HK-2 (cell line): ENCODE measurements around the gene ST7.

Source experiments
- DNase-seq: peaks from one replicate; pipeline ENCODE4 v3.0.0-alpha.2; 2018; ENCODE audit not compliant: unreplicated experiment

ST7 gene

GRCh38 chr7:117192108-117192507 is 238.8 kb downstream of the ST7 start:
- DNase-seq: no peak

DNA sequence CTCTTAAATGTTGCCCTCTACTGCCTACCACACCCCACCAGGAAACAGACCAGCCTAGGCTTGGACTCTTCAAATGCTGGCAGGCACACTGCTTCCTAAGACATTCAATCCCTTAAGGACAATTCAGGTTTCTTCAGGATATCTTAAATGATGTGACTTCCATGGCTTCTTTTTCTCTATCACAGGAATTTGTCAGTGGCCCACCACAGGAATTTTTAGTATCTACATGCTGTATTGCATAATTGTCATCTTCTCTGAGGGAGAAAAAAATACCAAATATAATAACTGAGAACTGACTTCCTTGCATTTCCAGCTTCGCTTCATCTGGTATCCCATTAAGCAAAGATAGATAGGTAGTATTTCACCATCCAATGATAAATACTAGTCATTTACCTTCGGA is 240.3 kb downstream of the ST7 start:
- no peak for DNase-seq

DNA sequence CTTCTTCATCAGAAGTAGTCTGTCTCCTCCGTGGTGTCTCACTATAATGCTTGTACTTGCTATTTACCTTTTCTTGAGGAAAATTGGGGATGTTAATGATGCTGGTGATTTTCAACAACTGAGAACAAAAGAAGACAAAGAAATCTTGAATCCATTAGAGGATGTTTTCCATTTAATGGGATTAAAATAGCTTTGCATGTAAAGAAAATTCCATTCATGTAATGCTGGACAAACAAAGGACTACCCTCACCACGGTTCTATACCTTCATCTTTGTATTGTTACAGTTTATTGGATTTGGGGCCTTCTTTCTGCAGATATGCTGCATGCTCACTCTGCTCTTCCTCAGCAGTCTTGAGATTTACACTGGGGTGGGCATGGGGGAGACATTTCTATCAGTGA is 241.1 kb downstream of the ST7 start:
- no peak for DNase-seq

- no peak for DNase-seq
These were observed 242.2 kb downstream of the ST7 start for GRCh38 chr7:117195361-117196029.

GRCh38 chr7:117200132-117200531 is 246.8 kb downstream of the ST7 start:
- DNase-seq: no peak

DNA sequence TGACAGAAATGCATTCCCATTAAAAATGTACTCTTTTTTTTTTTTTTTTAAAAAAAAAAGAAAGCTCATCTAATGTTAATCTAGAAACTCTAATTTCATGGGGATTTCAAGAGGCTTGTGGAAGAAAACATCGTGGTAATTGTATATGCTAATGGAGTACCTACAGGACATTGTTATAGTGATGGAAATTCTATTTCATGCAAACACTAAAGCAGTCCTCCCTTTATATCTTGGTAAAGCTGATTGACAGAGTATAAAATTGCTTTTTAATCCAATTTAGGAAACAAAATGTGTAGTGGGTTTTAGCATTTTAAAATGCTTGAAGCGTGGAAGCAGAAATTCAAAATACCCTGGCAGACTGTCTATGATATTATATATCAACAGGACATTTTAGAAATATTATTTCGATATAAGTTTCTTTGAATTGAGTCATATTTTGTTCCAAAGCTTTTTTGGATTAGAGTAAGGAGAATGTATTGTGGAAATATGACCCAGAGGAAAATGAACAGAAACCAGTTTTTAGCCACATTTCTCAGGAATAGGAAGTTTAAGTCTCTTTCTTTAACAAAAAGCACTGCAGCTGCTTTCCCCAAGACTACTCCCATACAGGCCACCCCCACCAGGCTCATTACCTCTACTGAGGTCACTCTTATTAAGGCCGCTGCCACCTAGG is 247.6 kb downstream of the ST7 start:
- no peak for DNase-seq

DNA sequence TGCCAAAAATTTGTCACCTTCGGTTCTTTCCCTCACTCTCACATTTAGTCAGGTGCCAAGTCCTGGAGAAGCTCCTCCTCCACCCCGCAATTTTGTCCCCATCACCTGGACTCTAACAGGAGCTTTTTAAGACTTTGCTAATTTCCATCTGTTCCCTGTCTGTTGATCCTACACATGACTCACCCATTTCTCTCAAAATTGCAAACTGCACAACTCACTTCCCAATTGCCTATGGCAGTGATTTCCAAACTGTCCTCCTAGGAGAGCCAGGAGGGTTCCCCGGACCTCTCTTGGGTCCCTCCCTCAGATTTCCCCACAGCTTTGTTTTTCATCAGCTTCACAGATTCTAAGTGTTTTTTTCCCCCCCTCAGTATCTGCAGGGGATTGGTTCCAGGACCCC is 249.2 kb downstream of the ST7 start:
- DNase-seq: no peak

GRCh38 chr7:117203205-117203604 is 249.9 kb downstream of the ST7 start:
- DNase-seq: no peak

DNA sequence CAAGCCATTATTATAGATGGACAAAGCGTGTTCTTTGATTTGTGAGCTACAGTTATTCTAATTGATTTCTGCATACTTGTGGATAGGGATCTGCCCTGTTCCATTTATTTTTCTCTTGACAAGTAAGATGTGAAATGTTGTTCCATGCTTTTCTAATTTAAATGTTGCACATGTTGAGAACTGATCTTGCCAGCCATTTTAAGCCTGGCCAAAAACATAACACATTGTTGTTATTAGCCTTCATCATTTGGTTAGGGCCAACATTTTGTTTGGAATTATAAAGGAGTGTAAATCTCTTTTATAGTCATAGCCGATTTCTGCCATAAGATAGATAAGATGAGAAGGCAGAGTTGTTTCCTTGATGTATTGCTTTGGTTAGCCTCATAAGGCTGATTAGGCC is 252.6 kb downstream of the ST7 start:
- DNase-seq: no peak

- no peak for DNase-seq
These were observed 255.0 kb downstream of the ST7 start for GRCh38 chr7:117208257-117208656.

DNA sequence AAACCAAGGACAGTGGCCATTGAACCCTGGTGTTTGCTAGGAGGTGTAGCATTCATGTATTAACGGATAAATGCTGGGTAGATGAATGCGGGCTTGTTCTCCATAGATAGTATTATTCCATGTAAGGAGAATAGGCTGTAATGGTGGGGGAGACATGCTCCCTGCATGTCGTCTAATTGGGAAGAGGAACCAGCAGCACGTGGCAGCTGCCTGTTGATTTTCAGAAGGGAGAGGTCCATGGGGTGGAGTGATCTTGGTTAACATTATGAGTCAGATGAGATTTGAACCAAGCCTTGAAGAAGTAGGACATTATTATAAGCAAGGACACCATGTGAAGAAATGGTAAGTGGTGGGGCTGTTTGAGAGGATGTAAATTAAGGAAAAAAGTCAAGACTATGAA is 257.1 kb downstream of the ST7 start:
- DNase-seq: no peak

GRCh38 chr7:117210908-117211307 is 257.6 kb downstream of the ST7 start:
- DNase-seq: no peak

DNA sequence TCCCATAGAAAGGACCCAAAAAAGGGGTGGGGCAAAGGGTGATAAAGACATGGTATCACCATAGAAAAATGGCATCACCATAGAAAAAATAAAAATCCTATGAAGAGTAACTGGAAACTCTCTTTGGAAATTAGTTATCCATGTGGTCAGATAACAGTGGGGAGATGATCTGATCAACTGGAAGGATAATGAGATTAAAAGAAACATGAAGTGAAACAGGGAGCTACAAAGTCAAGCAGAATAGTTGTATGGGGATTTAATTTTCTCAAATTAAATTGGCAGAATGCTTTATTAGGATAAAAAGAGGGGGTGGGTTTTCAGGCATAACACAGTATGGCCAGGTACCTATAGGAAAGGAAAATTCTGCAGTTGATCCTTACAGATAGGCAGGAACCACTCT is 258.3 kb downstream of the ST7 start:
- no peak for DNase-seq

DNA sequence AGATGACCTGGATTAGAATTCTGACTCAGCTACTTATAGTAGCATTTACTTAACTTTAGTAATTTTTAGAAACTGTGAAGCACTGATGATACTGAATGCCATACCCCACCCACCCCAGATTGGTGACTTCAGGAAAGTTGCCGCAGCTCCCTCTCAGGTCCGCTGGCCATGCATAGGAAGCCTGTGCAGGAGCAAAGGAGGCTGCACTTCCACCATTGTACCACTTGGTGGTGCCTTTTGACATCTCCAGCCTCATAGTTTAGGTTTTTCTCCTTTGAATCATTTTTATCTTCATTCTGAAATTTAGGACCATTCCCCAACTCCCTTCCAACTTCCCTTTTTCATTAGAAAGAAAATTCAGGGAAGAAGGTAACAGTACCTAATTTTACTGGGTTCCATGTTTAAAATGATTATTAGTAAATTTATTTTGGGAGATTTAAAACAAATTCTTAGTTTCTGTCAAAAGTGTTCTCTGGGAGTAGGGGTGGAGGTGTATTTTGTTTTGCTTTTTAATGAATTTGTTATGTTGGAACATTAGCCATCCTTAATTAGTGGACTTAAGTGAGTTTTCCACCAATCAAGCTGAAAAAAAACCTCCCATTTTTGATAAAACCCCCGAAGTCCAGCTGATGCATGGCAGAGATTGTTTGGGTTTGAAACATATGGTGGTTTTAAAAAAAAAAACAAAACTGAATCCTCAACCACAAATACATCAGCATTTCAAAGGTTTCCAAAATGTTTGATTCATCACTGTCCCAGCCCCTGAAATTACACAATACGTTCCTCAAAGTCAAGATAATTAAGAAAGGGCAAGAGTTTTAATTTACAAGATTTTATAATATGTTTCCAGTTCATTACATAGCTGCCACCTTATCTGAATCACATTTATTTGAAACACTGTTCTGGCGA is 259.9 kb downstream of the ST7 start:
- DNase-seq: peak; percentile 58

DNA sequence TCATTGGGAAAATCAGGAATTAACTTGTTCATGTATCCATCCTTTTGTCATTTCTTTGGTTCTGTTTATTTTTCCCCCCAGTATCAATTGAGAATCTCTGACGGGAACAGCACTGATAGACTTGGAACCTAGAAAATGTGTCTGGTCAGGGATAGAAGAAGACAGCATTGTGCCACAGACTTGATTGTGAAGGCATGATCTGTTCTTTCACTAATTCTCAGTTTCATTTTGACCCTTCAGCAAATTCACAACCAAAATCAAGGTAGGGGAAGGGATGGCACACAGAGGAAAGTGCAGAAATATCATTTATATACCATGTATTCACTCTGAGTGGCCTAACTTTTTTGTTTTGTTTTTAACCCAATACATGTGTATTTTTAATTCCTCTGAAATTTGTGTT is 262.7 kb downstream of the ST7 start:
- DNase-seq: no peak

DNA sequence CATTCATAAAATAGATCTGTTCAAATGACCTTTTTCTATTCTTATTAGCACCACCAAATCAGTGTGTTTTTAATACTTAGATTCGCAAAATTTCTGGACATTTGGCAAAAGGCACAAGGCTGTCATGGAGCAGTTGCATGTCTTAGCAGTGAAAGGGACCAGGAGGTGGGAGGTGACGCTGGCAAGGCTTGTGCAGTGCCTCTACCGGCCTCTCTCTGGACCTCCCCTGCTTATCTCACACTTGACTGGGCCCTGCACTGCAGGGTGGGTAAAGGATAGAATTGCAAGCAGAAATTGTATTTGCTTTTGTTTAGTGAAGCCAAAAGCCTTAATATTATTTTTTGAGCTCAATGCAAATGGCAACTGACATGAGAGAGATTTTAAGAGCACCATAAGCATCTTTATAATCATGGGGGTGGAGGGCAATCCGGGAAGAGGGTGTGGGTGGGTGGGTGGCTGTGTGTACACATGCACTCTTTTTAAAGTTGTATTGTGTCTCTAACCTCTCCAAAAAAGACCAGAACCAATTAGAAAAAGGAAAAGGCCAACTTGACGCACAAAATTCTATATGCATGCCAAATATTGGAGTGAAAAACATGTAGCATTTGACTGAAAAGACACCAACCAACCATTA is 263.3 kb downstream of the ST7 start:
- no peak for DNase-seq

DNA sequence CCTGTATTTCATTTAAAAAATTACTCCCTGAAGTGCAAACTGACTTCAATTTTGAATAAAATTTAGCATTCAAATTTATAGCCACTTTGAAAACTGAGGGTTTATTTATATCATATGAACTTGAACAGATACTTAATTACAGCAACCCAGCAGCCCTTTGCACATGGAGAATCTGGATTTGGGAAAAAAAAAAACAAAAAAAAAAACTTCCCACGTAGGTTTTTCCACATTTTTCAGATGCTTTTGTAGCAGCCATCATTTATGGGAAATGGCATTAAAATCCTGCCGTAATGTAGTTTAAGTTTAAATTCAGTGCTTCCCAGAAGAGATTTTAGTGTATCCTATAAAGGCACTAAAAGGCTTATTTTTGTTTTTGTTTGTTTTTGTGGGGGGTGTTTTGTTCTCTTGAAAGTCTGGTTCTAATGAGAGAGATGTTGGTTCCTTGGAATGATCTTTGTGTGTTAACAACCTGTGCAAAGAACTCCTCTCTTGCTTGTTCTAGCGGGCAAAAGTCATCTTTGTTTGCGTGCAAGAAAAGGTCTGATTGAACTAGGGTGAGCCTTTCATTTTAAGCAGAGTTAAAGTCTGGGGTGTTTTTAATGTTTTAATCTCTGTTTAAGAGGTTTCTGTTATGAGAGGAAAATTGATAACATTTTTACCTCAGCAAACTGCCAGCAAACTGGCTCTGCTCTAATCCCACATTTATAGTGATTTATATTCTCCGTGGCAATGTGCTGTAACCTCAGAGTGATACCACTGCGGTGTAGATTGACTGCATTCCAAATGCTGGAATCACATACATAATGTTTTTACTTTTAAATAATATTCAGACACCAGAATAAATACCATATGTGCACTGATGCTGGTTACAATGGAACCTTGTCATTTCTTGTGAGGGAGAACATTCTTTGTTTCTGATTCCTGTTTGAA is 264.1 kb downstream of the ST7 start:
- no peak for DNase-seq

DNA sequence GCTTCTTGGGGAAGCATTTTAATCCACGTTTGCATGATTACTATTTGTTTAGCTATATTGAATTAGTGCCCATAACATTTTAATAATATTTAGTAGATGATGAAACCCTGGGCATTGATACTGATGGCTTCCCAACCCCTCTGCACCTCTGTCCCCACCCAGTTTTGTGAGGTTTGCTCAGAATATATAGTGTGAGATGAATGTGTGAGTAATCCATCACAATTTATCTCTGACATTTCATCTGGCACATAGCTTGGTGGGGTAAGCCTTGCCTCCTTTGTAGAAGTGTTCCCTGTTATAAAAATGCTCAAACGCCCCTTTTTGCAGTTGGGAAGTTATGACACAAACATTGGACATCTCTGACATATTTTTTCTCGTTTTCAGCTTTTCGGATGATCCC is 265.4 kb downstream of the ST7 start:
- no peak for DNase-seq

DNA sequence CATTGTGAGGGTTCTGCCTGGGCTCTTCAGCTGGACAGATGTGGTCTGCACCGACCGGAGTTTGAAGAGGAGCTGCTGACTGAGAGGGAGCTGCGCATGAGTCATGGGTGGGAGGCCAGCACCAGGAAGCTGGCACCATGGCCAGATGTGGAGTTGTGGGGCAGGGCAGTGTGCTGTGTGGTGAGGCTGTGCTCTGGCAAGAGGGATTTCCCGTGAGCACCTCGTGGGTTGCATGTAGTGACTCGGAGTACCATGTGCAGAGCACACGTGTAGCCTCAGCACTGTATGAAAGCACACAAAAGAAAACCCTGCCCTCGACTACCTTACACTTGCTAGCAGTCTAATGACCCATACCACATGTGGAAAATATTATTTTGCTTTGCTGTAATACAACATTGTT is 266.2 kb downstream of the ST7 start:
- DNase-seq: no peak

DNA sequence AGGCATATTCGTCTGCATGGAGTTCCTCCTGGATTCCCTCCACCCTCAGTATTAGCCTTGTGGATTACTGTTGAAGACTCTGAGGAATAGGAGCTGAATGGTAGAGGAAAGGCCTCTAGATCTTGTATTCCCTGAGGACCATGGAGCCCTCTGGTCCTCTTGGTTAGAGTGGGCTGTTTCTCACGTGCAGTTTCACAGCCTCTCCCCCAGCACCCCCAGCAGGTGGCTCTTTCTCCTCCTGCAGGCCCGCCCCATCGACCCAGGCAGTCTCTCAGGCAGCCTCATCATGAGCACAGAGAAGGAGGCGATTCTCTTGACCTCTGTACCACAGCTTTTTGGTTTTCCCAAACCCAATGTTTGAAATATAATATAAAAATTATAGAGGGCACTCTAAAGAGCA is 267.5 kb downstream of the ST7 start:
- no peak for DNase-seq

DNA sequence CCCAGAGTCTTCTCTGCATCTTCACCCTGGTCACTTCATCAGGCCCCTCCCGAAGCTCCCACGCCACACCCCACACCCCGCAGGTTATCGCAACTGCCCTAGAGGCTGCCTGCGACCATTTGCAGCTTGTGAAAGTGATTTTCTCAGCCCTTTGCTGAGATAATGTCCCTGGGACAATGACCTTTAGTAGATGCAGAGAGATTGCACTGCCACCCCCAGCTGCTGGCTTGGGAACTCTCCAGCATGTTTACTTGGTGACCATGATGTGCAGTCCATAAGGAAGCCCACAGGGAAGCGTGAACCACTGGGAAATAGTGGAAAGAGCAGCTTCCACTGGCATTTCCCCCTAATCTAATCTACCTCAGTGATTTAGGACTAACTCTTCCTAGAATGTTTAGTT is 272.2 kb downstream of the ST7 start:
- DNase-seq: no peak
